ENCODE results near the gene NPC1. TPM values are rescaled to one million over a fixed set of nuclear protein-coding genes. Genes with fewer than 3 reads are reported as not detected.
"Not testable (repeated sequence)": the region's sequence is repeated elsewhere in the genome, so short reads cannot be mapped to it uniquely, and the experiment has no call there.

Gene NPC1
- total RNA-seq, 1 donor from 2014 or later, result 16.0 TPM

- no peak for DNase-seq (ENCODE audit: low spot score)
- intact Hi-C loops (cut with DNase I), result loop anchor here (1.0 to 2.0 kb wide), 2 partner anchors 50 to 84 kb away; partner anchors contain the start of genes NPC1 and RIOK3
These were observed 83.7 kb downstream of the NPC1 start for GRCh38 chr18:23502516-23503037.

GRCh38 chr18:23501626-23502025 is 84.7 kb downstream of the NPC1 start:
- intact Hi-C loops (cut with DNase I), result loop anchor here (2.0 kb wide), 1 partner anchor 49 kb away; the partner anchor contains the start of gene RIOK3
- DNase-seq (ENCODE audit: low spot score), result no peak

- intact Hi-C loops (cut with DNase I), result no loop called here
- no peak for DNase-seq (ENCODE audit: low spot score)
These were observed 87.0 kb downstream of the NPC1 start for GRCh38 chr18:23499291-23499781.

GRCh38 chr18:23498877-23499276 is 87.4 kb downstream of the NPC1 start:
- DNase-seq (ENCODE audit: low spot score), result no peak
- intact Hi-C loops (cut with DNase I), result no loop called here

GRCh38 chr18:23498117-23498516 is 88.2 kb downstream of the NPC1 start:
- intact Hi-C loops (cut with DNase I), result no loop called here
- no peak for DNase-seq (ENCODE audit: low spot score)

- intact Hi-C loops (cut with DNase I), result no loop called here
- DNase-seq (ENCODE audit: low spot score), result no peak
These were observed 90.4 kb downstream of the NPC1 start for GRCh38 chr18:23495723-23496440.

- no peak for DNase-seq (ENCODE audit: low spot score)
- intact Hi-C loops (cut with DNase I), result no loop called here
These were observed 91.3 kb downstream of the NPC1 start for GRCh38 chr18:23494992-23495391.

GRCh38 chr18:23493654-23494053 is 92.7 kb downstream of the NPC1 start:
- no peak for DNase-seq (ENCODE audit: low spot score)
- intact Hi-C loops (cut with DNase I), result no loop called here

- intact Hi-C loops (cut with DNase I); DNase-seq (ENCODE audit: low spot score): not testable (repeated sequence)
These were observed 96.7 kb downstream of the NPC1 start for GRCh38 chr18:23489586-23489985.

GRCh38 chr18:23487738-23488570 is 98.4 kb downstream of the NPC1 start:
- DNase-seq (ENCODE audit: low spot score), result no peak
- intact Hi-C loops (cut with DNase I), result no loop called here

- intact Hi-C loops (cut with DNase I), result no loop called here
- no peak for DNase-seq (ENCODE audit: low spot score)
These were observed 100.9 kb downstream of the NPC1 start for GRCh38 chr18:23485386-23485785.

- intact Hi-C loops (cut with DNase I), result no loop called here
- DNase-seq (ENCODE audit: low spot score), result no peak
These were observed 101.6 kb downstream of the NPC1 start for GRCh38 chr18:23484561-23485182.

Other genes with a start within 250 kb of the NPC1 start
- 68.4 TPM for gene RIOK3, start 133.2 kb downstream of the NPC1 start, total RNA-seq
- gene RMC1, start 83.0 kb downstream of the NPC1 start, total RNA-seq, result 18.1 TPM
- 3.9 TPM for gene ANKRD29, start 76.4 kb upstream of the NPC1 start, total RNA-seq
- 3.0 TPM for gene LAMA3, start 102.9 kb upstream of the NPC1 start, total RNA-seq